ENCODE results near the gene MPL. TPM values are rescaled to one million over a fixed set of nuclear protein-coding genes. Genes with fewer than 3 reads are reported as not detected.
"Not testable (repeated sequence)": the region's sequence is repeated elsewhere in the genome, so short reads cannot be mapped to it uniquely, and the experiment has no call there.

Gene MPL
- total and polyA plus RNA-seq, 2 of the 13 experiments (the other 11 are each of a cell fraction or from before 2014, with no cell fraction given): not detected

DNA sequence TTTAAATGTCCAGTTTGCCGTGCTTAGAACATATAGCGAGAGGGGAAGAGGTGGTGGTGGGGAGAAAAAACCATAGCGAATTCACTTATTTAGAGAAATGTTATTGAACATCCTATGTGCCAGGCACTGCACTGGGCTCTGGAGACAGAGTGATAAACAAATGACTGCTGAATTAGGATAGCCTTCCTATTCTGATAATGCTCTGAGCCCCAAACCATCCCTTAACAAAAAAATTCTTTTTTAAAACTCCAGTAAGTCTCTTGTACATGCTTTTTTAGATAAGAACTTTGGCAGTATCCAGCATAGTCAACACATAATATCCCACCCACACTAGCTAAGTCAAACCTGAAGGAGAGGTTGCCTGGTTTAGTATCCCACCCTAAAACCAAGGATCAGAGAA, 60.6 kb downstream of the MPL start:
- no peaks in the 10 kb centered on the region; a peak in 1 of 5 replicates for H3K36me3 ChIP-seq (replicated peaks in 1 of 2; ENCODE audit: control insufficient read depth in 1 of 2, insufficient read depth in 2 of 2, low read length in 2 of 2)
- in situ Hi-C loops (cut with HindIII; ENCODE audit: extremely low pct_ligation_motif_present, low pct_unique_long_range_greater_than_20kb): no loop called here
- no peak overlapping the region for H2AFZ ChIP-seq (ENCODE audit: low read length)
- H3K4me1 ChIP-seq (ENCODE audit: insufficient read depth, low read length): no peaks in the 10 kb centered on the region
- no peaks in the 10 kb centered on the region for H3K79me2 ChIP-seq (ENCODE audit: insufficient read depth, low read length)
- no peak overlapping the region for H3K4me2 ChIP-seq (ENCODE audit: low read depth, low read length)
- H4K20me1 ChIP-seq (ENCODE audit: insufficient read depth, low read length): no peaks in the 10 kb centered on the region
- FAIRE-seq (no peak), ATAC-seq (no peak), DNase-seq (ENCODE audit: low spot score) (no peak)
- POLR2A ChIA-PET: no interaction called here
- H3K9me3 ChIP-seq (ENCODE audit: low read length): no peaks in the 10 kb centered on the region
- CTCF ChIA-PET (ENCODE audit: low intra/inter-chr PET ratio, low total read pairs): no interaction called here
- no peak overlapping the region for H3K9ac ChIP-seq (ENCODE audit: insufficient read depth, low read depth, low read length)
- intact Hi-C loops (cut with micrococcal nuclease; ENCODE audit: unreplicated experiment): no loop called here
- TF ChIP-seq ZNF747 (CRISPR knock-in tag; IDR thresholded peaks at IDR 0.05; ENCODE audit: borderline replicate concordance) (no peak), ZNF331 (CRISPR knock-in tag; IDR thresholded peaks at IDR 0.05) (no peak), WIZ (CRISPR knock-in tag; IDR thresholded peaks at IDR 0.05) (no peak), ZNF792 (CRISPR knock-in tag; IDR thresholded peaks at IDR 0.05) (no peak), SCMH1 (CRISPR knock-in tag; IDR thresholded peaks at IDR 0.05; ENCODE audit: borderline replicate concordance) (no peak), RFX5 (IDR thresholded peaks at IDR 0.05; ENCODE audit: low read depth, low read length) (no peak), ZMYM4 (CRISPR knock-in tag; IDR thresholded peaks at IDR 0.05) (no peak), ZSCAN22 (CRISPR knock-in tag; IDR thresholded peaks at IDR 0.05) (no peak), ZNF557 (CRISPR knock-in tag; IDR thresholded peaks at IDR 0.05) (no peak), ZNF430 (CRISPR knock-in tag; IDR thresholded peaks at IDR 0.05) (no peak), ZNF777 (CRISPR knock-in tag; IDR thresholded peaks at IDR 0.05) (no peak), ZNF282 (IDR thresholded peaks at IDR 0.05; ENCODE audit: partially characterized antibody) (no peak), EZH2 (conservative IDR thresholded peaks at IDR 0.05; ENCODE audit: low read depth, low read length) (no peak), ZNF709 (CRISPR knock-in tag; IDR thresholded peaks at IDR 0.05) (no peak)
- TF ChIP-seq, protein P1, sequence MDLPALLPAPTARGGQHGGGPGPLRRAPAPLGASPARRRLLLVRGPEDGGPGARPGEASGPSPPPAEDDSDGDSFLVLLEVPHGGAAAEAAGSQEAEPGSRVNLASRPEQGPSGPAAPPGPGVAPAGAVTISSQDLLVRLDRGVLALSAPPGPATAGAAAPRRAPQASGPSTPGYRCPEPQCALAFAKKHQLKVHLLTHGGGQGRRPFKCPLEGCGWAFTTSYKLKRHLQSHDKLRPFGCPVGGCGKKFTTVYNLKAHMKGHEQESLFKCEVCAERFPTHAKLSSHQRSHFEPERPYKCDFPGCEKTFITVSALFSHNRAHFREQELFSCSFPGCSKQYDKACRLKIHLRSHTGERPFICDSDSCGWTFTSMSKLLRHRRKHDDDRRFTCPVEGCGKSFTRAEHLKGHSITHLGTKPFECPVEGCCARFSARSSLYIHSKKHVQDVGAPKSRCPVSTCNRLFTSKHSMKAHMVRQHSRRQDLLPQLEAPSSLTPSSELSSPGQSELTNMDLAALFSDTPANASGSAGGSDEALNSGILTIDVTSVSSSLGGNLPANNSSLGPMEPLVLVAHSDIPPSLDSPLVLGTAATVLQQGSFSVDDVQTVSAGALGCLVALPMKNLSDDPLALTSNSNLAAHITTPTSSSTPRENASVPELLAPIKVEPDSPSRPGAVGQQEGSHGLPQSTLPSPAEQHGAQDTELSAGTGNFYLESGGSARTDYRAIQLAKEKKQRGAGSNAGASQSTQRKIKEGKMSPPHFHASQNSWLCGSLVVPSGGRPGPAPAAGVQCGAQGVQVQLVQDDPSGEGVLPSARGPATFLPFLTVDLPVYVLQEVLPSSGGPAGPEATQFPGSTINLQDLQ (CRISPR knock-in tag; IDR thresholded peaks at IDR 0.05): no peak
- TF ChIP-seq, protein P2, sequence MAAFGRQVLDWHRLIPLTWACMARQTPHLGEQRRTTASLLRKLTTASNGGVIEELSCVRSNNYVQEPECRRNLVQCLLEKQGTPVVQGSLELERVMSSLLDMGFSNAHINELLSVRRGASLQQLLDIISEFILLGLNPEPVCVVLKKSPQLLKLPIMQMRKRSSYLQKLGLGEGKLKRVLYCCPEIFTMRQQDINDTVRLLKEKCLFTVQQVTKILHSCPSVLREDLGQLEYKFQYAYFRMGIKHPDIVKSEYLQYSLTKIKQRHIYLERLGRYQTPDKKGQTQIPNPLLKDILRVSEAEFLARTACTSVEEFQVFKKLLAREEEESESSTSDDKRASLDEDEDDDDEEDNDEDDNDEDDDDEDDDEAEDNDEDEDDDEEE (CRISPR knock-in tag; IDR thresholded peaks at IDR 0.05): no peak
- H3K27me3 ChIP-seq (ENCODE audit: control insufficient read depth in 1 of 2, insufficient read depth in 2 of 2, low read length in 2 of 2): no peaks in the 10 kb centered on the region
- H3K4me3 ChIP-seq (replicated peaks in 1 of 3; ENCODE audit: insufficient read depth in 1 of 3, low read depth in 2 of 3, low read length in 3 of 3): no peak overlapping the region
- 94% methylated on average over 3 of the region's 3 CpGs for WGBS (ENCODE audit: low lambda C conversion rate)
- H3K27ac ChIP-seq (ENCODE audit: extremely low read length, insufficient read depth, low read length): no peak overlapping the region
- BruUV-seq (replicated peaks): no TSS peak

DNA sequence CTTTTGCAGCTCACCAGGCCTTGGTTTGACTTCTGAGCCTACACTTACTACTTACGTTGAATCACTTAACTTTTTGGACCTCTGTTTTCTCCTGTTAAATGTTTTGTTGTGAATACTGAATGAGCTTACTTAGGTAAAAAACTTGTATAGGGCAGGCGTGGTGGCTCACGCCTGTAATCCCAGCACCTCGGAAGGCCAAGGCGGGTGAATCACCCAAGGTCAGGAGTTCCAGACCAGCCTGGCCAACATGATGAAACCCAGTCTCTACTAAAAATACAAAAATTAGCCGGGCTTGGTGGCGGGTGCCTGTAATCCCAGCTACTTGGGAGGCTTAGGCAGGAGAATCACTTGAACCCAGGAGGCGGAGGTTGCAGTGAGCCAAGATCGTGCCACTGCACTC, 62.8 kb downstream of the MPL start:
- POLR2A ChIA-PET; H3K9me3 ChIP-seq (ENCODE audit: low read length); H3K27ac ChIP-seq (ENCODE audit: extremely low read length, insufficient read depth, low read length); H3K79me2 ChIP-seq (ENCODE audit: insufficient read depth, low read length); H3K27me3 ChIP-seq (ENCODE audit: control insufficient read depth in 1 of 2, insufficient read depth in 2 of 2, low read length in 2 of 2); DNase-seq (ENCODE audit: low spot score); CTCF ChIA-PET (ENCODE audit: low intra/inter-chr PET ratio, low total read pairs); H3K9ac ChIP-seq (ENCODE audit: insufficient read depth, low read depth, low read length); H2AFZ ChIP-seq (ENCODE audit: low read length); BruUV-seq (replicated peaks); ATAC-seq; FAIRE-seq; H3K4me2 ChIP-seq (ENCODE audit: low read depth, low read length); H3K4me3 ChIP-seq (replicated peaks in 1 of 3; ENCODE audit: insufficient read depth in 1 of 3, low read depth in 2 of 3, low read length in 3 of 3); H3K4me1 ChIP-seq (ENCODE audit: insufficient read depth, low read length); H4K20me1 ChIP-seq (ENCODE audit: insufficient read depth, low read length): not testable (repeated sequence)
- H3K36me3 ChIP-seq (replicated peaks in 1 of 2; ENCODE audit: control insufficient read depth in 1 of 2, insufficient read depth in 2 of 2, low read length in 2 of 2): peaks cover 5 to 16% of the 10 kb centered on the region in 2 experiments; a peak in 4 of 5 replicates
- in situ Hi-C loops (cut with HindIII; ENCODE audit: extremely low pct_ligation_motif_present, low pct_unique_long_range_greater_than_20kb) (loop anchor here (25.0 kb wide), 1 partner anchor 488 kb away; no protein-coding TSS in a partner anchor), intact Hi-C loops (cut with micrococcal nuclease; ENCODE audit: unreplicated experiment) (loop anchor here (5.0 kb wide), 1 partner anchor 527 kb away; no protein-coding TSS in a partner anchor)
- 97% methylated on average over 9 of the region's 9 CpGs for WGBS (ENCODE audit: low lambda C conversion rate)

All from HepG2 (cell line).